CD4-positive, alpha-beta T cell treated with Interleukin-15 for 4 hours (primary cell): ENCODE measurements around the gene ZC3HAV1.
"Not testable (repeated sequence)": the region's sequence is repeated elsewhere in the genome, so short reads cannot be mapped to it uniquely, and the experiment has no call there.

Experiments used
- DNase-seq: peaks from one replicate; pipeline ENCODE4 v3.0.0-alpha.2; 2020; ENCODE audit warnings: low spot score

Gene ZC3HAV1

DNA sequence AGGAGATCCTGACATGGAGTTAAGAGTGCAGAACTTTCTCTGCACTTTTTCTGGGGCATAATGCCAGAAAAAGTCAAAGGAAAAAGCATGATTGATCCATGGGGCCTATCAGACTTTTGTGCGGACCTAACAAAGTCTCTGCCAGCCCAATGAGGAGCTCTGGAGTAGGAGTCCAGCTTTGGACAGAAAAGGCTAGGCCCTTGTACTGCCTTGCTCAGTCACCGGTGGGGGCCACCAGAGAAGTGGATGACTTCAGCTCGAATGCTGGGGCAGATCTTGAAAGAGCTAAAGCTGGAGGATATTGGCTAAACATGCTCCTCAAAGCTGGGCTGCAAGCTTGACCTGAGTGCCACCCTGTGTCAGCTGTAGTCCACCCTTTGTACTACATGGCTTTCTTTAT, 2.8 kb upstream of the ZC3HAV1 start:
- DNase-seq = no peak

DNA sequence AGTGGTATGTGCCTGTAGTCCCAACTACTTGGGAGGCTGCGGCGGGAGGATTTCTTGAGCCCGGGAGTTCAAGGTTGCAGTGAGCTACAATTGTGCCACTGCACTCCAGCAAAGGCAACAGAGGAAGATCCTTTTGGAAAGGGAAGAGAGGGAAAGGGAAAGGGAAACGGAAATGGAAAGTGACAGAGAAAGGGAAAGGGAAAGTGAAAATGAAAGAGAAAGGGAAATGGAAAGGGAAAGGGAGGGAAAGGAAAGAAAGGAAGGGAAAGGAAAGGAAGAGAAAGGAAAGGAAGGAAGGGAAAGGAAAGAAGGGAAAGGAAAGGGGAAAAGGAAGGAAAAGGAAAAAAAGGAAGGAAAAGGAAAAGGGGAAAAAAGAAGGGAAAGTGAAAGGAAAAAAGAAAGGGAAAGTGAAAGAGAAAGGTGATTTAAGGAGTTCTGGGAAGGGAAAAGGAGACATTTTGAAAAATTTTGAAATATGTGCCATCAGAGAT, 2.3 kb upstream of the ZC3HAV1 start:
- no peak for DNase-seq

DNA sequence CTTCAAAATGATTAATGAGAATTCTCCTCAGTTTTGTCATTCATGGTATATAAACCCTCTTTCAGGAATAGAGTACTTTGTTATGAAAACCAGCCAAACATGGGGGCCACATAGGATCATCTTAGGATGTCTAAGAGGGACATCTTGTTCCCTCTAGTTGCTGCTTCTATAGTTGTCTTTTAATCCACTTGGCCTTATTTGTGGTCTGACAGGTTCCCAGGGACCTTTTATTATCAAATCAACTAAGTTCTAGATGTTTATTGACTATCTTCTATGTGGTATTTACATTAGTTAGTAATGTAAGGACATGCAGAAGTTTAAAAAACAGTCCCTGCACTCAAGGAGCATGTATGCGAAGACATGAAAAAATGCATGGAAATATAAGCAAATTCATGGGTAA, 1.6 kb upstream of the ZC3HAV1 start:
- DNase-seq = no peak

DNA sequence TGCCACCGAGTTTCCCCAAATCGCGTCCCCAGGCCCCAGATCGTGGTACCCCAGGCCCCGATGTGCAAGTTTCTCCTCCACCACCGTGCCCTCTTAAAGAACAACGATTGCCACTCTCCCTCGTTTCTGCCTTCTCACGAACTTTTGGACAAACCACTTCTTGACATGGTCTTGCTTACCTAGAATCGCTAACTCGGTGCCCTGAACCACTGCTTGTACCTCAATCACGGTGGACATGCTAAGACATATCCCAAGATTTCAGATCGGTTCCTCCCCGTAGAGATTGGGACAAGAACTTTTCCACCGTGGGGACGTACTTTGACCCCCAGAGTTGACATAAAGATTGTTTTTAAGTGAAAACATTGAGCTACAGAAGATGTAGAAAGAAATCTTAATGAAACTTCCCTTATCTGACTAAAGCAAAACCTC, 477 bp upstream of the ZC3HAV1 start:
- no peak for DNase-seq

DNA sequence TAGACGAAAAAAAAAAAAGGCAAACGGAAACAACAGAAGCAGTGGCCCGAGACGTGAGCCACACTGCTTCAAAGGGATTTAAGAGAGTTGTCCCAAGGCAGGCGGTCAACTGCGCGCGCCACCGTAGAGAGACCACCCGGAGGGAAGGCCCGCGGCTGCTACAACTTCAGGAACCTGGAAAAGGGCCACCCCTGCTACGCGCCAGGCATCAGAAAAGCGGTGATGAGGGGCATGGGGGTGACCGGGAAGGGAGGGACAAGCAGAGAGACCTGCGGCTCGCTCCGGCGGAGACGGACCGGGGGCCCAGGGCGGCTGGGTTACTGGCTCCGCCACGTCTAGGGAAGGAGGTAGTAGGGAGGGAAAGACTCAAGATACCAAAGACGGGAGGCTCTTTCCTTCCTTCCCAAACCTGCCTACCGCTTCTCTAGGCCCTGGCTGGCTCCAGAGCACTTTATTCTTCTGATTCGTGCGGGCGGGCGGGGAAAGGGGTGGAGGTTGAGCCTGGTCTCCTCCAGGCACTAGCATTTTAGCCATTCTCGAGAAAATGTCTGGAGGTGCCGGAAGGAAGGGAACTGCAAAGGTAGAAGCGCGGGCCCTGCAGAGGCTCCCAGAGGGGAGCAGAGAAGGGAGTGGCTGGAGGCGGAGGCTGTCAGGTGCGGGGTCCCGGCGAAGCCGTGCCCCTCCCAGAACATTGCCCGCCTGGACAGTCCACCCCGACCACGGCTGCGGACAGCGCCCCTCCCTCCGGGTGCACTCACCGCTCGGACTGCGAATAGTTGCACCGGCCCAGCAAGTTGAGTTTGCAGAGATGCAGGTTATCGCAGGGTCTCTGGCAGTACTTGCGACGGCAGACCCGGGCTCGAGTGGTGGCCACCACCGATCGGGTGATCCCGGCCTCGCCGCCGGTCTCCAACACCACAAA, 993 bp downstream of the ZC3HAV1 start:
- no peak for DNase-seq

DNA sequence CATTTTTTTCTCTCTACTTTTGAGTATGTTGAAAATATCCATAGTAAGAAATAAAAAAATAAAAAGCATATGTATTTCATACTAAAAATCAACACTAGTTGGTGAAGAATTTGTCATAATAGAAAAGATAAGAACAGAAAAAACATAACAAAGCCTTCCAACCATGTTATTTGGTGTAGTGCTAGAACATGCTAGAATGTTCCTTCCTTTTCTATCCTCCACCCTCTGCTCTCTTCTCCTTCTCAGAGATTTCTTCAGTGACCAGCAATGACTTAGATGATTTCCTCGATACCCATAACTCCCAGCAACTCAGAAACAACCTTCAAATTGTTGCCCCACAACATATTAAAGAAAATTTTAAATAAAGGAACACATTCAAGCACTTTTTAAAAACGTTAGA, 2.6 kb downstream of the ZC3HAV1 start:
- DNase-seq = no peak

DNA sequence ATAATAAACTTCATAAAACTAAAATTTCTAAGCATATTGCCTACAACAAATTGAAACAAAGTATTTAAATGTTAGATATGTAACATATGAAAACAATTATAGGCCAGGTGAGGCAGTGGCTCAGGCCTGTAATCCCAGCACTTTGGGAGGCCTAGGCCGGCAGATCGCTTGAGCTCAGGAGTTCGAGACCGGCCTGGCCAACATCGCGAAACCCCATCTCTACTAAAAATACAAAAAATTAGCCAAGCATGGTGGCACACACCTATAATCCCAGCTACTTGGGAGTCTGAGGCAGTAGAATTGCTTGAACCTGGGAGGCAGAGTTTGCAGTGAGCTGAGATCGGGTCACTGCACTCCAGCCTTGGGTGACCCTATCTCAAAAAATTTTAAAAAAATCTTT, 3.3 kb downstream of the ZC3HAV1 start:
- not testable (repeated sequence) for DNase-seq

DNA sequence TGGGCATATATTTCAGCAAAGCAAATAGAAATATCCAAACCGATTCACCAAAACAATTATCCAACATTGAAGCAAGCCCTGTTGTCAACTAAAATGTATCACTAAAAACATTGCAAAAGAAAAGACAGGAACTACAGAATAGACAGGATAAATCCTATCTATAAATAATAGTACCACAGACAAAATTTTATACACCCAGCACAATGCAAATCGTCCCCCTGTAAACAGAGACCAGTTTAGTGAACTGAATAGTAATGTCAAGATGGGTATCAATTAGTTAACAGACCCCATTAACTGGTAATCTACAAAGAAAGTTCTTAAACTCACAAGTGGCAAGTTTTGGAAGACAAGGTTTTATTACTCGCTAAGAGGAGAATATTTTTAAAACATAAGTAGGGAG, 4.0 kb downstream of the ZC3HAV1 start:
- DNase-seq = no peak

DNA sequence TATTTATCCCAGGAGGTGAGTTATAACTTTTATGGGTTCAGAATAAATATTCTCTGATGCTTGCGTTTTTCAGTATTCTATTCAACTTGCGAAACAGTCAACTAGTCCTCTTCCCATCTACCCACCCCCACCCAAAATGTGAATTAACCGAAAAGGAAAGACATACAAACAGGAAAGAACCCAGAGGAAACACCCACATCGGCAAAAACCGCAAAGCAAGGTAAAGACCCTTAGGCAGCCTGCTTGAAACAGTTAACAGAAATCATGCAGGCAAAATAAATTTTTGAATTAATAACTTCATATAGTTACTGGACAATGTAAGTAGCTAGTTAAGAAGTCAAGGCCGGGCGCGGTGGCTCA, 5.4 kb downstream of the ZC3HAV1 start:
- DNase-seq = no peak

DNA sequence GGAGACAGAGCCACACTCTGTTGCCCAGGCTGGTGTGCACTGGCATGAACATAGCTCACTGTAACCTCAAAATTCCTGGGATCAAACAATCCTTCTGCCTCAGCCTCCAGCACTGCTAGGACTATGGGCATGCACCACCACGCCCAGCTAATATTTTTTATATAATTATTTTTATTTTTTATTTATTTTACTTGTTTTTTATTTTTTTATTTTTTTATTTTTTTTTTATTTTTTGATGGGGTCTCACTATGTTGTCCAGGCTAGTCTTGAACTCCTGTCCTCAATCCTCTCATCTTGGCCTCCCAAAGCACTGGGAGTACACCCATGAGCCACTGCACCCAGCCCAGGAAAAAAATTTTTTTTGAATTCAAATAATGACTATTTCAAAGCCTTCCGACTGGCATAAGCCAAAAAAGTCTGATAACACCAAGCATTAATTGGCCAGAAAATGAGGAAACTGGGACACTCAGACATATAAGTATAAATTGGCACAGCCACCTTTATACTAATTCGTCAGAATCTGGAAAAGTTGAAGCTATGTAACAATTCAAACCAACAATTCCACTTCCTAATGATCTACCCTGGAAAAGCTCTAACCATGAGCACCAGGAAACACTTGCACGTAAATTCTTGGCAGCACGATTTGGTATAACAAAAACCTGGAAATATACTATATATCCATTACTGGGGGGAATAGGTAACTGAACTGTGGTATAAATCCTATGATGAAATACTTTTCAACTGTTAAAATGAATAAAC, 6.3 kb downstream of the ZC3HAV1 start:
- DNase-seq = no peak

DNA sequence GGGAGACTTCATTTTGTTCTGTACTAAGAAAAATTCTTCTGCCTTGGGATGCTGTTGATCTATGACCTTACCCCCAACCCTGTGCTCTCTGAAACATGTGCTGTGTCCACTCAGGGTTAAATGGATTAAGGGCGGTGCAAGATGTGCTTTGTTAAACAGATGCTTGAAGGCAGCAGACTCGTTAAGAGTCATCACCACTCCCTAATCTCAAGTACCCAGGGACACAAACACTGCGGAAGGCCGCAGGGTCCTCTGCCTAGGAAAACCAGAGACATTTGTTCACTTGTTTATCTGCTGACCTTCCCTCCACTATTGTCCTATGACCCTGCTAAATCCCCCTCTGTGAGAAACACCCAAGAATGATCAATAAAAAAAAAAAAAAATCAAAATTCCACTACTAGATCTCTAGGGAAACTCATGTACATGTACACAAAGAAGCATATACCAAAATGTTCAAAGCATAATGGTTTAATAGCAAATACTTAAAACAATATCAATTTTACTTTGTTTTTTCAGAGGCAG, 7.8 kb downstream of the ZC3HAV1 start:
- DNase-seq = not testable (repeated sequence)

DNA sequence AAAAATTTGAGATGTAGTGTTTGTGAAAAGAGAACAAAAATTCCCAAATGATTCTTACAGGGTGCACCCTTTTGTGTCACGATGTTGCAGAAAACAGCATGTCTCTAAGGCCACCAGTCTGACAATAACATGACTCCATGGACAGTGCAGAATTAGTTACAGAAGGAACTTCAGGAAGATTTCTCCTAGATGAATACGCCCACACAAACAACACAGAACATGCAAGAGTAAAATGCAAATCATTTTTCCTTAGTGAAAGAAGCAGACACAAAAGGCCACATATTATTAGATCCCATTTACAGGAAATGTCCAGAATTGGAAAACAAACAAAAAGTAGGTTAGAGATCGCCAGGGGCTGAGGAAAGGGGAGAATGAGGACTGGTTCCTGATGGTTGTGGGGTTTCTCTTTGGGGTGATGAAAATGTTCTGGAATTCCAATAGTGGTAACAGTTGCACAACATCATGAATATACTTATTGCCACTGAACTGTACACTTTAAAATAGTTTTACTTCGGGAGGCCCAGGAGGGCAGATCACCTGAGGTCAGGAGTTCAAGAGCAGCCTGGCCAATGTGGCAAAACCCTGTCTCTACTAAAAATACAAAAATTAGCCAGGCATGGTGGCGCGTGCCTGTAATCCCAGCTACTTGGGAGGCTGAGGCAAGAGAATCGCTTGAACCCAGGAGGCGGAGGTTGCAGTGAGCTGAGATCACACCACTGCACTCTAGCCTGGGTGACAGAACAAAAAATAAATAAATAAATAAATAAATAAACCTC, 10.2 kb downstream of the ZC3HAV1 start:
- no peak for DNase-seq

DNA sequence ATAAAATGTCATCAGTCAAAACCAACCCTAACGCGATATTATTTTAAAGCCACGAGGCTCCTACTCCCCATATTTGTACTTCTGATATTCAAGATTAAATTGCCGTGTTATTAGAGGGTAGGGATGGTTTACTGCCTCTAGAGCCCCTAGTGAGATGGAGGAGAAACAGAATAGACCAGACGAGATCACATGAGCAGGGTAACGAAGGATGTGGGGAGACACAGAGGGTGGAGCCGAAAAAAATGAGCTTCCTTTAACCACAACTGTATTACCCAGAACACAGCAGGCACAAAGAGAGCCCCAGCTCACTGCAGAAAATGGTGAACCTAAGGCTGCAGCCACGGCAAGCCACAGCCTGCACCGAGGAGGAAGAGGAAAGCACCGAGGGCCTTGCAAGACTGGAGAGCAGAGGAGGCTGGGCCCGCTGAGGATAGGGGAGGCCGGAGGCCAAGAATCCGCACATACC, 14.3 kb downstream of the ZC3HAV1 start:
- peak; percentile 87 for DNase-seq

DNA sequence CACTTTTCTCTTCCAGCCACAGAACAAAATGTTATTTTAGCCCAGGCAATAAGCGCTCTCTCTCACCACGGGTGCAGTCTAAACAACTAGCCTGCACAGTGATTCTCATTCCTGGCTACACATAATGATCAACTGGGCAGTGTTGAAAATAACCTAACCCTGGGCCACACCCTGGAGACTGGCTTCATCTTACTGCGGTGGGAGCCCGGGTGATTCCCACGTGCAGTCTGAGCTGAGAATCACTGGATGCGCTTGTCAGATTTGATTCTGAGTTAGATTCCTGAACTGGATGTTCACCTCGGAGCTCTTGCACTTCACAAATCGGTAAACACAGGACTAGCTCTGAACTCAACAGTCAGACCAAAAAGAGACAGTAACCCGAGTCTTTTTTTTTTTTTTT, 14.9 kb downstream of the ZC3HAV1 start:
- DNase-seq = no peak

DNA sequence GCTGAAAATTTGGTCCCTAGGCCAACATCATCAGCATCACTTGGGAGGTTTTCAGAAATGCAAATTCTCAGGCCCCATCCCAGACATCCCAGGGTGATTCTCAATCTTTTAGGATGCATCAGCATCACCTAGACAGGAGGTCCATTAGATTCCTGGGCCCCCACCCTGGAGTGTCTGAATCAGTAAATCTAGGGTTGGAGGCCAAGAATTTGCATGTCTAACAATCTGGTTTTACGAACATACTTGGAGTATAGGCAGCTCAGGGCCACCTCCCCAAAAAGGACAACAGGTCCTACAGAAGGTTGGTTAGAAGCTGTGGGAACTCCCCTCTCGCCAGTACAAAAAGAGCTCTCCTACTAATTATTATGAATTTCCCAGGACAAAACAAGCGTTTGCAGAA, 15.5 kb downstream of the ZC3HAV1 start:
- no peak for DNase-seq

DNA sequence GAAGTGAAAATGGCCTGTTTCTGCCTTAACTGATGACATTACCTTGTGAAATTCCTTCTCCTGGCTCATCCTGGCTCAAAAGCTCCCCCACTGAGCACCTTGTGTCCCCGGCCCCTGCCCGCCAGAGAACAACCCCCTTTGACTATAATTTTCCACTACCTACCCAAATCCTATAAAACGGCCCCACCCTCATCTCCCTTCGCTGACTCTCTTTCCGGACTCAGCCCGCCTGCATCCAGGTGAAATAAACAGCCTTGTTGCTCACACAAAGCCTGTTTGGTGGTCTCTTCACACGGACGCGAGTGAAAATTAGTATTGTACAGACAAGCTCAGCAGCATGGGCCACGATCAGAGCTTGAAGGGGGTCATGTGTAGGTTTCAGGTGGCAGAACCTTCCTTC, 16.0 kb downstream of the ZC3HAV1 start:
- not testable (repeated sequence) for DNase-seq

DNA sequence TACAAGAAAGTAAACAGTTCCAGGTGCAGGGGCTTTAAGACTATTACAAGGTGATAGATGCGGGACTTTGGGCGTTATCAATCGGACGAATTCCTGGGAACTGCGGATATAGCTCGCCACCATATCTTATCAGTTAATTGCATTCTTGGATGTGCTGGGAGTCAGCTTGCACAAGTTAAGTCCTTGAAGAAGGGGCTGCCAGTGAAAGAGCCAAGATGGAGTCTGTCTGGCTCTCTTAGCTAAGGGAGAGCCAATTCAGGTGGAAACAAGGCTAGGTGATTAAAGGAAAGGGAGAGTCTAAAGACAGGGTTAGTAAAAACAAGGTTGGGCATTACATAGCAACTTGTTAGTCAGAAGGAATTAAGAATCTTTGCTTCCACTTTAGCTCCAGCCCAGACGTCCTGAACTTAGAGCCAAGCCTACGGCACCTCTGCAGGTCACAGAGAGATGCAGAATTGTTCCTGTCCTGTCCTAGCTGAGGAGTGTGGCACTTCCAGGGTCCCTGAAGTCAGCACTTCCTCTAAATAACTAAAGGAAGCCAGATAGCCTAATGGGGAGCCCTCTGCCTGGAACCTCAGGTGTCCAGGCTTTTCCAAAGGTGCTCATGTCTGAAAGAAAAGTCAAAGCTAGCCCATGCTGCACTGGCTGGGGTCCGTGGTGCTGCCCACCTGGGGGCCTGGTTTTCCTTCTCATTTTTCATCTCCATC, 17.3 kb downstream of the ZC3HAV1 start:
- DNase-seq = no peak

DNA sequence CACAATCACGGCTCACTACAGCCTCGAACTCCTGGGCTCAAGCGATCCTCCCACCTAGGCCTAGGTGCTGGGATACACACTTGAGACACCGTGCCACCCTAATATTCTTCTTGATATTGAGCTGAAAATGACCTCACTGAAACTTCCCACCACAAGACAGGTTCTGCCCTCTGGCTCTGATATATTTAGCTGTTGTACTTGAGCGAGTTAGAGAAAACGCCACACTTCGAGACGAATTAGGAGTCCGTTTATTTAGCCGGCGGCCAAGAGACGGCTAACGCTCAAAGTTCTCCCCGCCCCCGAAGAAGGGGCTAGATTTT, 17.9 kb downstream of the ZC3HAV1 start:
- no peak for DNase-seq

DNA sequence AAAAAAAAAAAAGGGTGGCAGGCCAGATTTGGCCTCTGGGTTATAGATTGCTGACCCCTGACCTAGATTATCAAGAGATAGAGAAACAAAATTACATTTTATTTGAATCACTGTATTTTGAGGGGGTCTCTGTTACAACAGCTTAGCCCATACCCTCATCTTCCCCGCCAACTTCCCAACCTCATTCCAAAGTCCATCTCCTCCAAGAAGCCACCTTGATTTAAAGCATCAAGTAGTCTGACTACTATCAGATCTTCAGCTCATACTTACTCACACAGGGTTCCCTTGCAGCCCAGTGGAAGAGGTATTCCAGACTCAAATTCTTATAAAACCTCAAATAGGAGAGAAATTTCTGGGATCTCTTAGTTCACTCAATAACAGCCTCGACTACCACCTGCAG, 20.4 kb downstream of the ZC3HAV1 start:
- DNase-seq = no peak

DNA sequence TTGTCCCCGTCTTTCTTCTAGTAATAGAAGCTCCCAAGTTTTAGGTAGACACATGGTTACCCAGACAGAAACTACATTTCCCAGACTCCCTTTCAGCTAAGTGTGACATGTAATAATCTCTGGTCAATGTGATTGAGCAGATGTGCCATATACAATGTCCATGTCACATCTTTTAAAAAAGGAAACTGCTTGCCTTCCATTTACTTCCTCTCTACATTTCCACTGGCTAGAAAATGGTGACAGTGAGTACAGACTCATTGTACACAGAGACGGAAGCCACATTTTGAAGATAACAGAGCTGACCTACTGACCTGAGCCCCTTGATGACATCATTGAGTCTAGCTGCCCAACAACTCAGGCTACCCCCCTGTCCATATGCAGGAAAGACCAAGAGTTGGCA, 21.3 kb downstream of the ZC3HAV1 start:
- no peak for DNase-seq

DNA sequence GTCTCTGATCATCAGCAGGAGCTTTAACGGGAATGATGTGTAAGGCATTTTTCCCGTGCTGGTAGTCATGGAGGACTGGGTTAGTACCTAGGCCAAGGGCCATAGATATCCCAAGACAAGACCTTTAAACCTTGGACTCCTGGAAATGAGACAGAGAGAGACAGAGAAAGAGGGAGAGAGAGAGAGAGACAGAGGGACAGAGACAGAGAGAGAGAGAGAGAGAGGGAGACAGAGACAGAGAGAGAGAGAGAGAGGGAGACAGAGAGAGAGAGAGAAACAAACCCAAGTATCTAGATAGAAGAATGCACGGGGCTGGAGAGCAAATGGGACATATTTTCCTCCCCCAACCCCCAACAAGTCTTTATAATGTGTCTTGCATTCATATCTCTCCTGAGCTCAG, 22.3 kb downstream of the ZC3HAV1 start:
- DNase-seq = no peak

DNA sequence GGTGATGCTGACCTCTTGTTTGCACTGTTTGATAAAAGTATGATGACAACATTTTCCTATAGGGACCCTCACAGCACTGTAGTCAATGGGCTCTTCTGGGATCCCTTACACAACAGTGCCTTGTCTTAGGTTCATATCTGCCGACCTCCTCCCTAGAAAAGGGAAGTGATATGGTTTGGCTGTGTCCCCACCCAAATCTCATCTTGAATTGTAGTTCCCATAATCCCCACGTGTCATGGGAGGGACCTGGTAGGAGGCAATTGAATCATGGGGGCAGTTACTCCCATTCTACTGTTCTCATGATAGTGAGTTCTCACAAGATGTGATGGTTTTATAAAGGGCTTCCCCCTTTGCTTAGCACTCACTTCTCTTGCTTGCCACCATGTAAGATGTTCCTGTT, 23.1 kb downstream of the ZC3HAV1 start:
- DNase-seq = no peak
